OCI-LY7 (cell line): ENCODE data around the gene GNE.

Source experiments
- EZH2phosphoT487 ChIP-seq: fragments of 200-600 bp; sonication (generic); IDR thresholded peaks from 2 replicates; pipeline ENCODE4 v1.6.1; 2018; ENCODE audit warnings: low read depth, borderline replicate concordance, mild to moderate bottlenecking, mixed run types, antibody characterized with exemption, low read length, moderate library complexity, mixed read lengths
- TF ChIP-seq, protein P1 (sequence below): fragments of 200-600 bp; sonication (generic); conservative IDR thresholded peaks from 2 replicates; pipeline ENCODE4 v1.5.1; 2014; ENCODE audit warnings: mild to moderate bottlenecking, antibody characterized with exemption, low read length, moderate library complexity, mixed read lengths

DNA sequence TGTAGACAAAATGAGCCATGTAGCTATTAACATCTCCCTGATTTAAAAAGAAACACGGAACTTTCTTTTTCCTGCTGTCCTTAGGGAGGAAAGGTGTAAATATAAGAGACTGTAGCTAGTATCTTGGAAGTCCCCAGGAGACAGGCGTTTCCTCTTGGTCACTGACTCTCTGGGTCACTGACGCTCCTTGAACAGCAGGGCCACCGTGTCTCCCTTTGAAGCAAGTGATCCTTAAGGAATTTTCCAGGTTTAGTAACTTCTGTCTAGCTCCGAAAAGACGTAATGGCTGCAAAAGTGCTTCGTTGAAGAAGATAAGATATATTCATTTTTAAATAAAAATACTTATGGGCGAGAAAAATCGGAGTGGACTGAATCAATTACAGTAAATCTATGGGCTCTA lies 68.3 kb downstream of the GNE start:
- TF ChIP-seq EZH2phosphoT487: no peak
- TF ChIP-seq, protein P1, sequence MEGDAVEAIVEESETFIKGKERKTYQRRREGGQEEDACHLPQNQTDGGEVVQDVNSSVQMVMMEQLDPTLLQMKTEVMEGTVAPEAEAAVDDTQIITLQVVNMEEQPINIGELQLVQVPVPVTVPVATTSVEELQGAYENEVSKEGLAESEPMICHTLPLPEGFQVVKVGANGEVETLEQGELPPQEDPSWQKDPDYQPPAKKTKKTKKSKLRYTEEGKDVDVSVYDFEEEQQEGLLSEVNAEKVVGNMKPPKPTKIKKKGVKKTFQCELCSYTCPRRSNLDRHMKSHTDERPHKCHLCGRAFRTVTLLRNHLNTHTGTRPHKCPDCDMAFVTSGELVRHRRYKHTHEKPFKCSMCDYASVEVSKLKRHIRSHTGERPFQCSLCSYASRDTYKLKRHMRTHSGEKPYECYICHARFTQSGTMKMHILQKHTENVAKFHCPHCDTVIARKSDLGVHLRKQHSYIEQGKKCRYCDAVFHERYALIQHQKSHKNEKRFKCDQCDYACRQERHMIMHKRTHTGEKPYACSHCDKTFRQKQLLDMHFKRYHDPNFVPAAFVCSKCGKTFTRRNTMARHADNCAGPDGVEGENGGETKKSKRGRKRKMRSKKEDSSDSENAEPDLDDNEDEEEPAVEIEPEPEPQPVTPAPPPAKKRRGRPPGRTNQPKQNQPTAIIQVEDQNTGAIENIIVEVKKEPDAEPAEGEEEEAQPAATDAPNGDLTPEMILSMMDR: no peak
